Fibroblast of pulmonary artery (primary cell): ENCODE results near the gene LMNTD2.
"Not testable (repeated sequence)": the region's sequence is repeated elsewhere in the genome, so short reads cannot be mapped to it uniquely, and the experiment has no call there.

Experiments used
- DNase-seq: peaks from one replicate; pipeline ENCODE4 v3.0.0-alpha.2; 2010; ENCODE audit warnings: low read depth
- H3K4me3 ChIP-seq: replicated peaks from 2 replicates; pipeline ENCODE4 v1.5.1; 2011; ENCODE audit warnings: low read depth, mild to moderate bottlenecking, control low read depth, low read length, moderate library complexity
- TF ChIP-seq, protein P1 (sequence below): IDR thresholded peaks from 2 replicates; pipeline ENCODE4 v1.5.1; 2011; ENCODE audit warnings: mild to moderate bottlenecking, control low read depth, low read length, inconsistent platforms; ENCODE audit errors: missing control alignments

The LMNTD2 gene

DNA sequence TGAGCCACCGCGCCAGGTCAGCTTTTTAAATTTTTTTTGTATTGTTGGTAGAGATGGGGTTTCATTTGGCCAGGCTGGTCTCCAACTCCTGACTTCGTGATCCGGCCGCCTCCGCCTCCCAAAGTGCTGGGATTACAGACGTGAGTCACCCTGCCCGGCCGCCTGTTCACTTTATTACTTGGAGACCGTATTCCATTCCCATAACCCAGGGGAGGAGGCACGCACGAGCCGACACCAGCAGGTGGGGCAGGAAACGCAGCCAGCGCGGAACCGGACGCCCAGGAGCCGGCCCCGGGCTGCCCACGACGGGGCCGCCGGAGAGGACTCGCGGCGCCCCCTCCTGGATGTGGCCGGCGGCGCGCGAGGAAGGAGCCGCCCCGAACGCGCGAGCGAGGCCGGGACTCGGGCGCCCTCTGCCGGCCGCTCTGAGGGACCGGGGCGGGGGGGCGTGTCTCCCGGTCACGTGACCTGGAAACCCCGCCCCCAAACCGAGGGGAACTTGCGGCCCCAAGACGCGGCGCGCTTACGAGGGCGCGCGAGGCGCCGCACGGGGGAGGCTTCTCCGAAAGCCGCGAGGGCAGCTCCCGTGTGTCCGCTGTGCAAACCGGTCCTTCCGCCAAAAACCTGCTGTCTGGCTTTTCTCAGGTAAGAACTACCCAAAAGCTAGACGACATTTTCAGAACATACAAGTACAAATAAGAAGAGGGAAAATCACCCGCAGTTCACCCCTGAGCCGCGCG lies 41.9 kb downstream of the LMNTD2 start:
- TF ChIP-seq, protein P1, sequence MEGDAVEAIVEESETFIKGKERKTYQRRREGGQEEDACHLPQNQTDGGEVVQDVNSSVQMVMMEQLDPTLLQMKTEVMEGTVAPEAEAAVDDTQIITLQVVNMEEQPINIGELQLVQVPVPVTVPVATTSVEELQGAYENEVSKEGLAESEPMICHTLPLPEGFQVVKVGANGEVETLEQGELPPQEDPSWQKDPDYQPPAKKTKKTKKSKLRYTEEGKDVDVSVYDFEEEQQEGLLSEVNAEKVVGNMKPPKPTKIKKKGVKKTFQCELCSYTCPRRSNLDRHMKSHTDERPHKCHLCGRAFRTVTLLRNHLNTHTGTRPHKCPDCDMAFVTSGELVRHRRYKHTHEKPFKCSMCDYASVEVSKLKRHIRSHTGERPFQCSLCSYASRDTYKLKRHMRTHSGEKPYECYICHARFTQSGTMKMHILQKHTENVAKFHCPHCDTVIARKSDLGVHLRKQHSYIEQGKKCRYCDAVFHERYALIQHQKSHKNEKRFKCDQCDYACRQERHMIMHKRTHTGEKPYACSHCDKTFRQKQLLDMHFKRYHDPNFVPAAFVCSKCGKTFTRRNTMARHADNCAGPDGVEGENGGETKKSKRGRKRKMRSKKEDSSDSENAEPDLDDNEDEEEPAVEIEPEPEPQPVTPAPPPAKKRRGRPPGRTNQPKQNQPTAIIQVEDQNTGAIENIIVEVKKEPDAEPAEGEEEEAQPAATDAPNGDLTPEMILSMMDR: peak; percentile 30
- H3K4me3 ChIP-seq: peak overlapping the region; percentile 32
- peak; percentile 94 for DNase-seq

DNA sequence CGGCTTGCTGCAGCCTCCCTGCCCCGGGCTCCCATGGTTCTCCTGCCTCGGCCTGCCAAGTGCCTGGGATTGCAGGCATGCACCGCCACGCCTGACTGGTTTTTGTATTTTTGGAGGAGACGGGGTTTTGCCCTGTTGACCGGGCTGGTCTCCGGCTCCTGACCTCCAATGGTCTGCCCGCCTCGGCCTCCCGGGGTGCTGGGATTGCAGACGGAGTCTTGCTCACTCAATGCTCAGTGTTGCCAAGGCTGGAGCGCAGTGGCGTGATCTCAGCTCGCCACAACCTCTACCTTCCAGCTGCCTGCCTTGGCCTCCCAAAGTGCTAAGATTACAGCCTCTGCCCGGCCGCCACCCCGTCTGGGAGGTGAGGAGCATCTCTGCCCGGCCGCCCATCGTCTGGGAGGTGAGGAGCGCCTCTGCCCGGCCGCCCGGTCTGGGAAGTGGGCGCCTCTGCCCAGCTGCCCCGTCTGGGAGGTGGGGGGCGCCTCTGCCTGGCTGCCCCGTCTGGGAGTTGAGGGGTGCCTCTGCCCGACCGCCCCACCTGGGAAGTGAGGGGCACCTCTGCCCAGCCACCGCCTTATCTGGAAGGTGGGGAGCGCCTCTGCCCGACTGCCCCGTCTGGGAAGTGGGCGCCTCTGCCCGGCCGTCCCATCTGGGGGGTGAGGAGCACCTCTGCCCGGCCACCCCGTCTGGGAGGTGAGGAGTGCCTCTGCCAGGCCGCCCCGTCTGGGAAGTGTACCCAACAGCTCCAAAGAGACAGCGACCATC lies 43.4 kb downstream of the LMNTD2 start:
- DNase-seq, H3K4me3 ChIP-seq: not testable (repeated sequence)

DNA sequence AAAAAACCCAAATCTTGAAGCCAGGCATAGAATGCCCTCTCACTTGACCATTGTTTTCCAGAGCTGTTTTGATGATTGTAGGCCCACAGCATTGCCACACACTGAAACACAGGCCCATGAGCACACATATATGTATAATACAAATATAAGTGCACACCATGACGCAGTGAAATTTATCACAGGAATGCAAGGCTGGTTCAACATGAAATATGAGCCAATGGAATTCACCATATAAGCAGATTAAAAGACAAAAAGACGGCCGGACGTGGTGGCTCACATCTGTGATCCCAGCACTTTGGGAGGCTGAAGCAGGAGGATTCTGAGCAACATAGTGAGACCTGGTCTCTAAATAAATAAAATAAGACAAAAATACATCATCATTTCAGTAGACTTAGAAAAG lies 44.1 kb downstream of the LMNTD2 start:
- H3K4me3 ChIP-seq: no peak overlapping the region
- TF ChIP-seq, protein P1: no peak
- no peak for DNase-seq

DNA sequence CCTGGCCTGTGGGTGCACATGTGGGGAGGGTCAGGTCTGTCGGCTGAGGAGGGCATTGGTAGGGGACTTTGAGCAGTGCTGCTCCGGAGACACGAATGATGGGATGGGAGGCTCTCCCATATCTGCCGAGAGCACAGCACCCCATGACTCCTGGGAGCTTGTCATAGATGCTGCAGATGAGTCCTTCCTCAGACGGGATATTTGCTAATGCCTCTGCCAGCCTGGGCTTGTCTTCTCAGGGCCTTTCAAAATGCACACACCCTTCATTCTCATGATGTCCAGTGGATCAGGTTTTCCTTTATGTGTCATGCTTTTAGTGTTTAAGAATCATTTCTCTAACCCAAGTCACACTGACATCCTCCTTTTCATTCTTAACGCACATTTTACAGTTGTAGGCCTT lies 45.4 kb downstream of the LMNTD2 start:
- H3K4me3 ChIP-seq: no peak overlapping the region
- no peak for DNase-seq
- TF ChIP-seq, protein P1: no peak

DNA sequence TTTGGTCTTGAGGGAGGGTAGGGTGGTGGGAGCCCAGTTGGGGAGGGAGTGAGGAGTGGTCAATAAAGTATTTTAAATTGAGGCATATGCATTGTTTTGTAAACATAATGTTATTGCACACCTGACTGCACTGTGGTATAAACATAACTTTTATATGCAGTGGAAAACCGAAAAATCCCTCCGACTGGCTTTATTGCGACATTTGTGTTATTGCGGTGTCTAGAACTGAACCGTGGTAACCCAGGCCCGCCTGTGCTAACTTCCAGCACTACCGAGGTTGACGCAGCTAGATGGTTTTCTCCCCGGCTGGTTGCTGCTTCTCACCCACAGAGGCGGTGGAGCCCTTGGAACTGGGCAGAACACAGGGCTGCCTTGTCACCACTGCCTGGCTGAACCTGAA lies 45.9 kb downstream of the LMNTD2 start:
- H3K4me3 ChIP-seq: no peak overlapping the region
- DNase-seq: no peak
- TF ChIP-seq, protein P1: no peak

DNA sequence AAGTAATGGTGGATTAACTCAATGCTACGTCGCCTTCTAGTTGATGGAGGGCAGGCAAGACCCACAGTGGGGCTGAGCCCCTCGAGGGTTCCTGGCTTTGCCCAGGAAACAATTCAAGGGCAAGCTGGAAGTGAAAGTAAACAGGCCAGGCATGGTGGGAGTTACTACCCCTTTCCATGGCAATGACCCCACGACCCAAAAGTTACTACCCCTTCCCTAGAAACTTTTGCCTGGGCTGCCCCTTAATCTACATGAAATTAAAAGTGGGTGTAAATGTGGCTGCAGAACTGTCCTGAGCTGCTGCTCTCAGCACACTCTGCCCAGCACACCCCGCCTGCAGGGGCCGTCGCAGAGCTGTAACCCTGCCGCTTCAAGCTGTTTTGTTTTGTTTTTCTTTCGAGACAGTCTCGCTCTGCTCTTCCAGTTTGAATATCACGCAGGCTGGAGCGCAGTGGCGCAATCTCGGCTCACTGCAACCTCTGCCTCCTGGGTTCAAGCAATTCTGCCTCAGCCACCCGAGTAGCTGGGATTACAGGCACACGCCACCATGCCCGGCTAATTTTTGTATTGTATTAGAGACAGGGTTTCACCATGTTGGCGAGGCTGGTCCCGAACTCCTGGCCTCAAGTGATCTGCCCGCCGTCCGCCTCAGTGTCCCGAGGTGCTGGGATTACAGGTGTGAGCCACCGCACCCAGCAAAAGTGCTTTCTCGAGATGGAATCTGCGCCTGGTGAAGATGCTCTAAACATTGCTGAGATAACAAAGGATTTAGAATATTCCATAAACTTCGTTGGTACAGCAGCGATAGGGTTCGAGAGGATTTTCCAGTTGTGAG lies 47.6 kb downstream of the LMNTD2 start:
- no peak for DNase-seq
- H3K4me3 ChIP-seq: no peak overlapping the region
- TF ChIP-seq, protein P1: no peak

DNA sequence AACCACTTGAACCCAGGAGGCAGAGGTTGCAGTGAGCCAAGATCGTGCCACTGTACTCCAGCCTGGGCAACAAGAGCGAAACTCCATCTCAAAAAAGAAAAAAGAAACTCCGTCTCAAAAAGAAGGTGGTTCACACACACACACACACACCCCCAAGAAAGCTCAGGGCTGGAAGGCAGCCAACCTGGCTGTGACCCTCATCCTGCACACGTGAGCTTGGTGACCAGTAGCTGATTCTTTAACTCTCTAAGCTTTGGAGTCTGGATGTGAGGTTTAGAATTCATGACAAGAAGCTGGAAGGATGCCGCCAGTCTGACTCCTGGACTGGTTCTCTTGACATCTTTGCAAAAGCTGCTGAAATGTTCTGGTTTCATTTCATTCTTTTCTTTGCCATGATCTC lies 51.6 kb downstream of the LMNTD2 start:
- TF ChIP-seq, protein P1: no peak
- no peak overlapping the region for H3K4me3 ChIP-seq
- no peak for DNase-seq
